ENCODE measurements around the gene GRB10. TPM values are rescaled to one million over a fixed set of nuclear protein-coding genes. Genes with fewer than 3 reads are reported as not detected.
A peak's percentile ranks its signal among the peaks of the same experiment; 100 is the strongest.

Gene GRB10
- total and polyA plus RNA-seq, 2 experiments from 2014 or later = 35.0 to 154 TPM

DNA sequence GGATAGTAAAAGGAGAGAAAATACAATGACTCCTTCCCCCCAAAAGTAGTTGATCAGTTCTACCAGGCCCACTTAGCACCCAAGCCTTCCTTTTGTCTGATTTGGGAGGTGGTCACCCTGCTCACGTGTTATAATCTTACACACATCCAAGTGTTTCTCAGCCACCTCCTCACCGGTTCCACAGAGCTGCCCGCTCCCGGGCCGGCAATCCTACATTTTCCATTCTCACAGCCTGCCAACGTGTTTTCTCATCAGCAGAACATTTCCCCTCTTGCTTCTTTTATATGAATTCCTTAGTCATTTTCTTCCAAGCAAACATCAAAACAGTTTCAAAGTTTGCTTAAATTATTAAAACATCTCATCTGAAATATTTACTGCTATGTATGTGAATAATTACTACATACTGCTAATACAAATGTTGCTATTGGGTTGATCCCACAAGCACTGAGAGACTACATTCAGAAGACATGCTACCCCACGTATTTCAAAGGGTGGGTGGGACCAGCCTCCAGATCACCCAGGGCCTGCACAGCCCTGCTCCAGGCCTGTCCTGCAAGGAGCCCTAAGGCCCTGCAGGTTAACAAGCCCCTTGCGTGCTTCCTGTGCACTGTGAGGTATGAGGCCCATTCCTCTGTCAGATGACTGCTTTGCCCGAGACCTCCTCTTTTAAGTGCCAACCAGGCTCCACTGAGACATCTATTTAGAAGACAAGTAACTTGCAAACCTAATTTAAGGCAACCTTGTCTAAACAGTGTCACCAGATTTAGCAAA is 75.3 kb downstream of the GRB10 start:
- ATAC-seq (peak; percentile 22; the same call in 1 of the 3 replicates), DNase-seq (ENCODE audit: low spot score) (no peak)
- Histone ChIP-seq H2AFZ (no peak overlapping the region), H3K36me3 (ENCODE audit: insufficient read depth) (no peaks in the 10 kb centered on the region), H4K20me1 (replicated peaks; ENCODE audit: insufficient read depth) (peaks cover 13% of the 10 kb centered on the region), H3K4me3 (no peak overlapping the region), H3K27ac (ENCODE audit: low read depth) (no peak overlapping the region), H3K79me2 (replicated peaks; ENCODE audit: insufficient read depth) (peaks cover 97% of the 10 kb centered on the region), H3K27me3 (ENCODE audit: insufficient read depth) (no peaks in the 10 kb centered on the region), H3F3A (replicated peaks; ENCODE audit: low read depth) (no peaks in the 10 kb centered on the region), H3K4me1 (ENCODE audit: insufficient read depth) (peaks cover 59% of the 10 kb centered on the region), H3K9me2 (ENCODE audit: insufficient read depth) (no peaks in the 10 kb centered on the region), H3K4me2 (no peak overlapping the region)
- TF ChIP-seq POLR2AphosphoS5 (IDR thresholded peaks at IDR 0.05; ENCODE audit: low read depth) (no peak), ZNF114 (CRISPR knock-in tag; IDR thresholded peaks at IDR 0.05) (no peak), ZNF331 (CRISPR knock-in tag; IDR thresholded peaks at IDR 0.05; ENCODE audit: low read depth) (no peak)
- TF ChIP-seq, protein P1, sequence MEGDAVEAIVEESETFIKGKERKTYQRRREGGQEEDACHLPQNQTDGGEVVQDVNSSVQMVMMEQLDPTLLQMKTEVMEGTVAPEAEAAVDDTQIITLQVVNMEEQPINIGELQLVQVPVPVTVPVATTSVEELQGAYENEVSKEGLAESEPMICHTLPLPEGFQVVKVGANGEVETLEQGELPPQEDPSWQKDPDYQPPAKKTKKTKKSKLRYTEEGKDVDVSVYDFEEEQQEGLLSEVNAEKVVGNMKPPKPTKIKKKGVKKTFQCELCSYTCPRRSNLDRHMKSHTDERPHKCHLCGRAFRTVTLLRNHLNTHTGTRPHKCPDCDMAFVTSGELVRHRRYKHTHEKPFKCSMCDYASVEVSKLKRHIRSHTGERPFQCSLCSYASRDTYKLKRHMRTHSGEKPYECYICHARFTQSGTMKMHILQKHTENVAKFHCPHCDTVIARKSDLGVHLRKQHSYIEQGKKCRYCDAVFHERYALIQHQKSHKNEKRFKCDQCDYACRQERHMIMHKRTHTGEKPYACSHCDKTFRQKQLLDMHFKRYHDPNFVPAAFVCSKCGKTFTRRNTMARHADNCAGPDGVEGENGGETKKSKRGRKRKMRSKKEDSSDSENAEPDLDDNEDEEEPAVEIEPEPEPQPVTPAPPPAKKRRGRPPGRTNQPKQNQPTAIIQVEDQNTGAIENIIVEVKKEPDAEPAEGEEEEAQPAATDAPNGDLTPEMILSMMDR (conservative IDR thresholded peaks at IDR 0.05; ENCODE audit: low read depth in 2 of 2) = no peak
- Mint-ChIP-seq H3K4me1 (peaks cover 73% of the 10 kb centered on the region), H3K27me3 (ENCODE audit: insufficient read depth, low read depth, poor library complexity) (peaks cover 6% of the 10 kb centered on the region), H3K36me3 (ENCODE audit: low read depth) (peaks cover 10% of the 10 kb centered on the region), H3K9me3 (no peaks in the 10 kb centered on the region), H3K27ac (peak overlapping the region; percentile 72), H3K4me3 (no peak overlapping the region)

DNA sequence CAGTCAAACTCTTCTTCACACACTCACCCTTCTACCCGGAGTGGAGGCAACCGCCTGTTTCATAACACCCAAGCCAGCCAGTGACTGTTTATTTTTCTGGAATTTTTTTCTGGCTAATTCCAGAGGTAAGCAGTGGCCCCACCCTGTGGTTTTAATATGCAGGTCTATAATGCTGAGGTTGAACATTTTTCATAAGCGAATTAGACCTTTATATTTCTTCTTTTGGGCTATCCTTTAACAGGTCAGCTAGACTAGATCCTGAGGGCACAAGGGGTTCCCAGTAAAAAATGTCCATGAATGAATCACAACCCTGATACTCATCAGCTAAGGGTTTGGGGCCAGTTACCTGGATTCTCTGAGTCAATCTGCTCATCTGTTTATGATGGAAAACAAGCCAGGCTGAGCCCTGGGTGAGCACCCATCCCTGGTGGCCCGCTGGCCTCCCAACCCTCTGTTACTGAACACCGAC is 76.2 kb downstream of the GRB10 start:
- peaks cover 6% of the 10 kb centered on the region for H3K27me3 Mint-ChIP-seq (ENCODE audit: insufficient read depth, low read depth, poor library complexity)
- DNase-seq (ENCODE audit: low spot score) (no peak), ATAC-seq (no peak)
- H3K36me3 Mint-ChIP-seq (ENCODE audit: low read depth) = peaks cover 16% of the 10 kb centered on the region
- H4K20me1 ChIP-seq (replicated peaks; ENCODE audit: insufficient read depth) = peaks cover 8% of the 10 kb centered on the region; the same call in 1 of the 2 replicates
- H3K27ac Mint-ChIP-seq = 0 out of 2 replicates have a peak overlapping the region, but pooled peaks have one; percentile 28
- H3K4me3 Mint-ChIP-seq = no peak overlapping the region
- peaks cover 52% of the 10 kb centered on the region for H3K4me1 ChIP-seq (ENCODE audit: insufficient read depth)
- no peaks in the 10 kb centered on the region for H3K9me3 Mint-ChIP-seq
- H3K4me1 Mint-ChIP-seq = peaks cover 65% of the 10 kb centered on the region
- no peaks in the 10 kb centered on the region for H3K9me2 ChIP-seq (ENCODE audit: insufficient read depth)
- no peaks in the 10 kb centered on the region for H3F3A ChIP-seq (replicated peaks; ENCODE audit: low read depth)
- no peaks in the 10 kb centered on the region for H3K27me3 ChIP-seq (ENCODE audit: insufficient read depth)
- H3K27ac ChIP-seq (ENCODE audit: low read depth) = peak overlapping the region; percentile 30; the same call in 1 of the 2 replicates
- no peak overlapping the region for H2AFZ ChIP-seq
- H3K4me3 ChIP-seq = no peak overlapping the region
- no peaks in the 10 kb centered on the region for H3K36me3 ChIP-seq (ENCODE audit: insufficient read depth)
- H3K4me2 ChIP-seq = 0 out of 2 replicates have a peak overlapping the region, but pooled peaks have one; percentile 31
- peaks cover 90% of the 10 kb centered on the region for H3K79me2 ChIP-seq (replicated peaks; ENCODE audit: insufficient read depth)
- TF ChIP-seq ZNF331 (CRISPR knock-in tag; IDR thresholded peaks at IDR 0.05; ENCODE audit: low read depth) (no peak), STAT1 (IDR thresholded peaks at IDR 0.05; ENCODE audit: unreplicated experiment) (no peak), EZH2phosphoT487 (IDR thresholded peaks at IDR 0.05; ENCODE audit: unreplicated experiment) (no peak), CREB1 (CRISPR knock-in tag; IDR thresholded peaks at IDR 0.05; ENCODE audit: low read depth) (no peak)
- TF ChIP-seq, protein P2, sequence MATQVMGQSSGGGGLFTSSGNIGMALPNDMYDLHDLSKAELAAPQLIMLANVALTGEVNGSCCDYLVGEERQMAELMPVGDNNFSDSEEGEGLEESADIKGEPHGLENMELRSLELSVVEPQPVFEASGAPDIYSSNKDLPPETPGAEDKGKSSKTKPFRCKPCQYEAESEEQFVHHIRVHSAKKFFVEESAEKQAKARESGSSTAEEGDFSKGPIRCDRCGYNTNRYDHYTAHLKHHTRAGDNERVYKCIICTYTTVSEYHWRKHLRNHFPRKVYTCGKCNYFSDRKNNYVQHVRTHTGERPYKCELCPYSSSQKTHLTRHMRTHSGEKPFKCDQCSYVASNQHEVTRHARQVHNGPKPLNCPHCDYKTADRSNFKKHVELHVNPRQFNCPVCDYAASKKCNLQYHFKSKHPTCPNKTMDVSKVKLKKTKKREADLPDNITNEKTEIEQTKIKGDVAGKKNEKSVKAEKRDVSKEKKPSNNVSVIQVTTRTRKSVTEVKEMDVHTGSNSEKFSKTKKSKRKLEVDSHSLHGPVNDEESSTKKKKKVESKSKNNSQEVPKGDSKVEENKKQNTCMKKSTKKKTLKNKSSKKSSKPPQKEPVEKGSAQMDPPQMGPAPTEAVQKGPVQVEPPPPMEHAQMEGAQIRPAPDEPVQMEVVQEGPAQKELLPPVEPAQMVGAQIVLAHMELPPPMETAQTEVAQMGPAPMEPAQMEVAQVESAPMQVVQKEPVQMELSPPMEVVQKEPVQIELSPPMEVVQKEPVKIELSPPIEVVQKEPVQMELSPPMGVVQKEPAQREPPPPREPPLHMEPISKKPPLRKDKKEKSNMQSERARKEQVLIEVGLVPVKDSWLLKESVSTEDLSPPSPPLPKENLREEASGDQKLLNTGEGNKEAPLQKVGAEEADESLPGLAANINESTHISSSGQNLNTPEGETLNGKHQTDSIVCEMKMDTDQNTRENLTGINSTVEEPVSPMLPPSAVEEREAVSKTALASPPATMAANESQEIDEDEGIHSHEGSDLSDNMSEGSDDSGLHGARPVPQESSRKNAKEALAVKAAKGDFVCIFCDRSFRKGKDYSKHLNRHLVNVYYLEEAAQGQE (IDR thresholded peaks at IDR 0.05; ENCODE audit: unreplicated experiment) = no peak
- TF ChIP-seq, protein P3, sequence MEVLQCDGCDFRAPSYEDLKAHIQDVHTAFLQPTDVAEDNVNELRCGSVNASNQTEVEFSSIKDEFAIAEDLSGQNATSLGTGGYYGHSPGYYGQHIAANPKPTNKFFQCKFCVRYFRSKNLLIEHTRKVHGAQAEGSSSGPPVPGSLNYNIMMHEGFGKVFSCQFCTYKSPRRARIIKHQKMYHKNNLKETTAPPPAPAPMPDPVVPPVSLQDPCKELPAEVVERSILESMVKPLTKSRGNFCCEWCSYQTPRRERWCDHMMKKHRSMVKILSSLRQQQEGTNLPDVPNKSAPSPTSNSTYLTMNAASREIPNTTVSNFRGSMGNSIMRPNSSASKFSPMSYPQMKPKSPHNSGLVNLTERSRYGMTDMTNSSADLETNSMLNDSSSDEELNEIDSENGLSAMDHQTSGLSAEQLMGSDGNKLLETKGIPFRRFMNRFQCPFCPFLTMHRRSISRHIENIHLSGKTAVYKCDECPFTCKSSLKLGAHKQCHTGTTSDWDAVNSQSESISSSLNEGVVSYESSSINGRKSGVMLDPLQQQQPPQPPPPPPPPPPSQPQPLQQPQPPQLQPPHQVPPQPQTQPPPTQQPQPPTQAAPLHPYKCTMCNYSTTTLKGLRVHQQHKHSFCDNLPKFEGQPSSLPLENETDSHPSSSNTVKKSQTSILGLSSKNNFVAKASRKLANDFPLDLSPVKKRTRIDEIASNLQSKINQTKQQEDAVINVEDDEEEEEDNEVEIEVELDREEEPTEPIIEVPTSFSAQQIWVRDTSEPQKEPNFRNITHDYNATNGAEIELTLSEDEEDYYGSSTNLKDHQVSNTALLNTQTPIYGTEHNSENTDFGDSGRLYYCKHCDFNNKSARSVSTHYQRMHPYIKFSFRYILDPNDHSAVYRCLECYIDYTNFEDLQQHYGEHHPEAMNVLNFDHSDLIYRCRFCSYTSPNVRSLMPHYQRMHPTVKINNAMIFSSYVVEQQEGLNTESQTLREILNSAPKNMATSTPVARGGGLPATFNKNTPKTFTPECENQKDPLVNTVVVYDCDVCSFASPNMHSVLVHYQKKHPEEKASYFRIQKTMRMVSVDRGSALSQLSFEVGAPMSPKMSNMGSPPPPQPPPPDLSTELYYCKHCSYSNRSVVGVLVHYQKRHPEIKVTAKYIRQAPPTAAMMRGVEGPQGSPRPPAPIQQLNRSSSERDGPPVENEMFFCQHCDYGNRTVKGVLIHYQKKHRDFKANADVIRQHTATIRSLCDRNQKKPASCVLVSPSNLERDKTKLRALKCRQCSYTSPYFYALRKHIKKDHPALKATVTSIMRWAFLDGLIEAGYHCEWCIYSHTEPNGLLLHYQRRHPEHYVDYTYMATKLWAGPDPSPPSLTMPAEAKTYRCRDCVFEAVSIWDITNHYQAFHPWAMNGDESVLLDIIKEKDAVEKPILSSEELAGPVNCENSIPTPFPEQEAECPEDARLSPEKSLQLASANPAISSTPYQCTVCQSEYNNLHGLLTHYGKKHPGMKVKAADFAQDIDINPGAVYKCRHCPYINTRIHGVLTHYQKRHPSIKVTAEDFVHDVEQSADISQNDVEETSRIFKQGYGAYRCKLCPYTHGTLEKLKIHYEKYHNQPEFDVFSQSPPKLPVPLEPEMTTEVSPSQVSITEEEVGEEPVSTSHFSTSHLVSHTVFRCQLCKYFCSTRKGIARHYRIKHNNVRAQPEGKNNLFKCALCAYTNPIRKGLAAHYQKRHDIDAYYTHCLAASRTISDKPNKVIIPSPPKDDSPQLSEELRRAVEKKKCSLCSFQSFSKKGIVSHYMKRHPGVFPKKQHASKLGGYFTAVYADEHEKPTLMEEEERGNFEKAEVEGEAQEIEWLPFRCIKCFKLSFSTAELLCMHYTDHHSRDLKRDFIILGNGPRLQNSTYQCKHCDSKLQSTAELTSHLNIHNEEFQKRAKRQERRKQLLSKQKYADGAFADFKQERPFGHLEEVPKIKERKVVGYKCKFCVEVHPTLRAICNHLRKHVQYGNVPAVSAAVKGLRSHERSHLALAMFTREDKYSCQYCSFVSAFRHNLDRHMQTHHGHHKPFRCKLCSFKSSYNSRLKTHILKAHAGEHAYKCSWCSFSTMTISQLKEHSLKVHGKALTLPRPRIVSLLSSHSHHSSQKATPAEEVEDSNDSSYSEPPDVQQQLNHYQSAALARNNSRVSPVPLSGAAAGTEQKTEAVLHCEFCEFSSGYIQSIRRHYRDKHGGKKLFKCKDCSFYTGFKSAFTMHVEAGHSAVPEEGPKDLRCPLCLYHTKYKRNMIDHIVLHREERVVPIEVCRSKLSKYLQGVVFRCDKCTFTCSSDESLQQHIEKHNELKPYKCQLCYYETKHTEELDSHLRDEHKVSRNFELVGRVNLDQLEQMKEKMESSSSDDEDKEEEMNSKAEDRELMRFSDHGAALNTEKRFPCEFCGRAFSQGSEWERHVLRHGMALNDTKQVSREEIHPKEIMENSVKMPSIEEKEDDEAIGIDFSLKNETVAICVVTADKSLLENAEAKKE (CRISPR knock-in tag; IDR thresholded peaks at IDR 0.05) = no peak

Measured in GM23338 (cell line).